Measurements from ENCODE around the gene INTS3.
A peak's percentile ranks its signal among the peaks of the same experiment; 100 is the strongest.
"Not testable (repeated sequence)": the region's sequence is repeated elsewhere in the genome, so short reads cannot be mapped to it uniquely, and the experiment has no call there.

The INTS3 gene

DNA sequence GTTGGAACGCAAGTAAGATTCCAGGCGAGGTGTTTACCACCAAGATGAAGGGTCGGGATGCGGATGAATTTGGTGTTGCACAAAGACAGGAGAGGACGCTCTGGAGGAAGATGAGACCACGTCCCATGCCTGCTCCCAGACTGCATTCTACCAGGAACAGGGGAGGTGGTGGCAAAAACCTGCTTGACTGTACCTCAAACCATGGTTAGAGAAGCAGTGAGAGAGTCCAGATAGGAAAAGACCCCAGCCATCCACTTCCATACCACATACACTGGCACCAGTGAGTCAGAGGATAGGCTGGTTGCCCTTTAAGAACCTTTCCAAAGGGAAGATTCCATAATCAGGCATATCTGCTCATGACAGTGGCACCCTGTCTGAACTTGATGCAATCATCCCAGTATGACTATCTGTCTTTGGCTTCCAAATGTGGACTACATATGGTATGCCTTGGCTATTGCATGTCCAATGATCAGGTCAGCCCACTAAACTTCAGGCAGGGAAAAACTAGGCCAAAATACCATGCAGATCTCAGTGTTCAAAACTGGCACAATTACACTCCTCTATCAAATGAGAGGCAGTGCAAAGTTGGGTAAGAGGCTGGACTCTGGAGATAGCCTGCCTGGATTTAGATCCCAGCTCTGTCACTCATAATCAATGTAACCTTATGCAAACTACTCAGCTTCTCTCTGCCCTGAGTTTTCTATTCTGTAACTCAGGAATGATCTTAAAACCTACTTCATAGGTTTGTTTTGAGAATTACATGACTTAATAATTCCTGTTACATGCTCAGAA lies 28.7 kb upstream of the INTS3 start:
- FAIRE-seq = no peak
- peak; percentile 43 for DNase-seq (ENCODE audit: insufficient read length, low spot score)

DNA sequence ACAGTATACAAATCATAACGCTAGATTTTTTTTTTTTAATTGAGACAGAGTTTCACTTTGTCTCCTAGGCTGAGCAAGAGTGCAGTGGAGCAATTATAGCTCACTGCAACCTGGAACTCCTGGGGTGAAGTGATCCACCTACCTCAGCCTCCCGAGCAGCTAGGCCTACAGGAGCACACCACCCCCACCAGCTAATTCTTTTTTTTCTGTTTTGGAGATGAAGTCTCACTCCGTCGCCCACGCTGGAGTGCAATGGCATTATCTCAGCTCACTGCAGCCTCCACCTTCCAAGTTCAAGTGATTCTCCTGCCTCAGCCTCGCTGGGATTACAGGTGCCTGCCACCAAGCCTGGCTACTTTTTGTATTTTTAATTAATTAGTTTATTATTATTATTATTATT lies 28.1 kb upstream of the INTS3 start:
- DNase-seq (ENCODE audit: insufficient read length, low spot score) (no peak), FAIRE-seq (no peak)

DNA sequence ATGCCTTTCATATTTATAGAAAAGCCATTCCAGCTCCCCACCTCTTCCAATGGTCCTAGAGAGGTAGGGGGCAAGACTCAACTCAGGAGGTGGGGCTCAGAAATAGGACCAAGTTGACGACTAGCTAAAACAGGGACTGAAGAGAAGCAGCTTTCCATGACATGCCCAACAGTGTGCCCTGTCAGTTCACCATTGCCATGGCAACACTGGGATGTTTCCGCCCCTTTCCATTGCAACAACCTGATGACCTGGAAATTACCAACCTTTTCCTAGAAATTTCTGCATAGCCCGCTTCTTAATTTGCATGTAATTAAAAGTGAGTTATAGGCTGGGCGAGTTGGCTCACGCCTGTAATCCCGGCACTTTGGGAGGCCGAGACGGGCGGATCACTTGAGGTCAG lies 22.4 kb upstream of the INTS3 start:
- DNase-seq (ENCODE audit: insufficient read length, low spot score) = no peak
- no peak for FAIRE-seq

DNA sequence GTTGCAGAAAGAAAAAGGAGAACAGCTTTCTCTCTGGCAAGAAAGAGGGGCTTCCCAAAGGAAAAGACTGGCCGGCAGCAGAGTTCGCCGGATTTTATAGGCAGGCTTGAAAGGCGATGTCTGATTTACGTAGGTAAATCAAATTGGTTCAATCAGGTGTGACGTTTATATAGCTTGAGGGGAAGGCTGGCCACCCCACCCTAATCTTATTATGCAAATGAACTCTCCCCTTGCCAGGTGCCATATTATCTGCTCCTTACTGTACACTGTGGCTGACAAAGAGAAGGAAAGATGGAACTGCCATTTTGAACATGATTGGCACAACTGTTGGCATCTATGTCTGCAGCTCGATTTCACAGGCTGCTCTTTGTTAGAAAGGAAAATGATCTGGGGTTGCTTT lies 16.8 kb upstream of the INTS3 start:
- FAIRE-seq (no peak), DNase-seq (ENCODE audit: insufficient read length, low spot score) (no peak)

DNA sequence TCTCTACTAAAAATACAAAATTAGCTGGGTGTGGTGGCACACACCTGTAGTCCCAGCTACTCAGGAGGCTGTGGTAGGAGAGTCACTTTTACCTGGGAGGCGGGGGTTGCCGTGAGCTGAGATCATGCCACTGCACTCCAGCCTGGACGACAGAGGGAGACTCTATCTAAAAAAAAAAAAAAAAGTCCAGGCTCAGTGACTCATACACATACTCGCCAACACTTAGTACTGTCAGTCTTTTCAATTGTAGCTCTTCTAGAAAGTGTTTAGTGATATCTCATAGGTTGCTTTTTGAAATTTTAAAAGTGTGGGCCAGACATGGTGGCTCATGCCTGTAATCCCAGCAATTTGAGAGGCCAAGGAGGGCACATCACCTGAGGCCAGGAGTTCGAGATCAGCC lies 11.6 kb upstream of the INTS3 start:
- FAIRE-seq = not testable (repeated sequence)

DNA sequence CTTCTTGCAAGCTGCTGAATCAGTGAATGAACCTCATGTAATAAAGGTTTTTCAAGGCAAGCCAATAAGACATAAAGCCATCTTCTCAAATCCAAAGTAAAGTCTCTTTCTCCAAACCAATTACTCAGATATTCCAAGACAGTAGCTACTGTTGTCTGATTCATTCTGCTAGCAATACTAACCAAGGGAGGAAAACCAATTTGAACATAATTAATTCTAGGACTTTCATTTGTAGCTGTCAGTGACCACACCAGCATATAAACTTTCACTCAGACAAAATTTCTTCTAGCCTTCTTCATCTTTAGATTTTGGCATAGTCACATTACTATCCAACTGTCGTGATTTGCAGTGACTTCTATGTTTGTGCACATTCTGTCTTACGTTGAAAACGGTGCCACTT lies 10.5 kb upstream of the INTS3 start:
- DNase-seq (ENCODE audit: insufficient read length, low spot score) (no peak), FAIRE-seq (no peak)

More for the DNA sequence above, 11.6 kb upstream of the INTS3 start:
- DNase-seq (ENCODE audit: insufficient read length, low spot score) = not testable (repeated sequence)

DNA sequence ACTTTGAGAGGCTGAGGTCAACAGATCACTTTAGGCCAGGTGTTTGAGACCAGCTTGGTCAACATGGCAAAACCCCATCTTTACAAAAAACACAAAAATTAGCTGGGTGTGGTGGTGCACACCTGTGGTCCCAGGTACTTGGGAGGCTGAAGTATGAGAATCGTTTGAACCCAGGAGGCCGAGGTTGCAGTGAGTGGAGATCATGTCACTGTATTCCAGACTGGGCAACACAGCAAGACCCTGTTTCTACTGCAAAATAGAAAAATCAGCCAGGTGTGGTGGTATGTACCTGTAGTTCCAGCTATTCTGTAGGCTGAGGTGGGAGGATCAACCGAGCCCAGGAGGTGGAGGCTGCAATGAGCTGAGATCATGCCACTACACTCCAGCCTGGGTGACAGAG lies 4.2 kb upstream of the INTS3 start:
- no peak for DNase-seq (ENCODE audit: insufficient read length, low spot score)
- FAIRE-seq = no peak

DNA sequence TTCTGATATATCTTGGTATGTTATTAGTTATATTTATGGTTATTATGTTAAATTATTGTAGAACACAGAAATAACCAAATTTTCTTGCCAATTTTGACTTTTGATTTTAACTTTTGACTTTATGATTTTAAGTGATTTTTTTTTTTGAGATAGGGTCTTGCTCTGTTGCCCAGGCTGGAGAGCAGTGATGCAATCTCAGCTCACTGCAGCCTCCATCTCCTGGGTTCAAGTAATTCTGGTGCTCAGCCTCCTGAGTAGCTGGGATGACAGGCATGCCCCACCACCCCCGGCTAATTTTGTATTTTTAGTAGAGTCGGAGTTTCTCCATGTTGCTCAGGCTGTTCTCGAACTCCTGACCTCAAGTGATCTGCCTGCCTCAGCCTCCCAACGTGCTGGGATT lies 3.2 kb upstream of the INTS3 start:
- FAIRE-seq; DNase-seq (ENCODE audit: insufficient read length, low spot score): not testable (repeated sequence)

DNA sequence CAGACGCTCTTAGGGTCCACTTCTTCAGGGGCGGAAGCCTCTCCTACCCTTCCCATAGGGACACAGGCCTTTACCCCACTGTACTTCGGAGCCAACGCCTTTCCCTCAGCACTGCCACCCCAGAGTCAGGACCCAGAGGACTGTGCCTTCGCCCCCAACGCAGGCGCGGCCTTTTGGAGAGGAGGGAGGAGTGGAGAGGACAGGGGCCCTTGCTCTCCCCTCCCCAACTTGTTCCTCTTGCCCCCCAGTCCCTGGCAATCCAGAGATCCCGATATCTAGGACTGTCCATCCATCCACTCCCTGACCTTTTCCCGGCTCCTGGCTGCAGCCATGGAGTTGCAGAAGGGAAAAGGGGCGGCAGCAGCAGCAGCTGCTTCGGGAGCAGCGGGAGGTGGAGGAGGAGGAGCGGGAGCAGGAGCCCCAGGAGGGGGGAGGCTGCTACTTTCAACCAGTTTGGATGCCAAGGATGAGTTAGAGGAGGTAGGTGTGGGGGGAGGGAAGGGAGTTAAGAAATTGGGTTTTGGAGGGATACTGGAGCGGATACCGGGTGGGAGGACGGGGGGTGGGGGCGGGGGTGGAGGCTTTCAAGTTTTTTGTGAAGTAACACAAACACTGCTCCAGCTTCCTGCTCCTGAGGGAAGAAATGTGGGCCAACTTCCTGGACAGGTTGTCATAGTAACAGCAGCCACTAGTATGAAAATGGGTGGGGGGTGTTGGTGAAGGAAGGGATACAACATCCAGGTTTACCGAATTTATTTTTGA lies 636 bp downstream of the INTS3 start:
- FAIRE-seq = no peak
- DNase-seq (ENCODE audit: insufficient read length, low spot score) = no peak

DNA sequence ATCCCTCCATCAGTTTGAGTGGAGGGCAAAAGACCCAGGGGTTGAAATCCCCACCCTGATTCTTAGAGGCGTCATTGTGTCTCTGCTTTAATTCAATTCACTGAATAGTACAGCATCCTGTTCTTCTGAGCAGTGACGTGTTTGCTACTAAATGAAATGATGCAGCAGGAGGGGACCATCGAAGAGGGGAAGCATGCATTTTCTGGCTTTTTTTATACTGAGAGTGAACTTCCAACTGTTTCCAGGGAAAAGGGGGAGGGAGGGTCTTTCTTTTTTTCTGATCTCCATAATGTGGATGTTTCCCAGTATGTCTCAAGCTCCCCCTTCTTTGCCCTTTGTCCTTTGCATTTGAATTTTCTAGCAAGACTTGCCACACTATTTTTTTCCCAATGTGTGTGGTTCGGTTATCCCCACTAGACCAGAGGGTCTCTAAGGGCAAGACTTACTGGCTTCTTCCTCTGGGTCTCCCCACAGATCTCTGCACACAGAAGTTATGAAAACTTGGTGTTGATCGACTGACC lies 2.7 kb downstream of the INTS3 start:
- no peak for DNase-seq (ENCODE audit: insufficient read length, low spot score)
- no peak for FAIRE-seq

DNA sequence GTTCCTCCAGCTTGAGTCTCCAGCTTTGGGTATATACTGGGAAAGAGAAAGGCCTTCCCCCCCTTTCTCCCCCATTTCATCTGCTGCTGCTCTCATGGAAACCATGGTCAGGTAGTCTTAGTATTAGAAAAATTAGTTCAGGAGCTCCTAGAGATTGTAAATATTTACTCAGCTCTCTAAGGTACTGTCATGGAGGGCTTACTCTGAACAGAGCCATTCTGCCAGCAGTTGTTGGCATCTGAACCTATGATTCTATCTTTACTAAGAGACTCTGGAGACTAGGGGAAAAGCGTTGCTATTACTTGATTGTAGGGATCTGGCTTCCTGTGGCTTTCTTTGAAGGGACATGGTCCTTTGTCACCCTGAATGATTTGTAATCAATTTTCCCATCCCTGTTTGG lies 6.1 kb downstream of the INTS3 start:
- no peak for DNase-seq (ENCODE audit: insufficient read length, low spot score)
- no peak for FAIRE-seq

DNA sequence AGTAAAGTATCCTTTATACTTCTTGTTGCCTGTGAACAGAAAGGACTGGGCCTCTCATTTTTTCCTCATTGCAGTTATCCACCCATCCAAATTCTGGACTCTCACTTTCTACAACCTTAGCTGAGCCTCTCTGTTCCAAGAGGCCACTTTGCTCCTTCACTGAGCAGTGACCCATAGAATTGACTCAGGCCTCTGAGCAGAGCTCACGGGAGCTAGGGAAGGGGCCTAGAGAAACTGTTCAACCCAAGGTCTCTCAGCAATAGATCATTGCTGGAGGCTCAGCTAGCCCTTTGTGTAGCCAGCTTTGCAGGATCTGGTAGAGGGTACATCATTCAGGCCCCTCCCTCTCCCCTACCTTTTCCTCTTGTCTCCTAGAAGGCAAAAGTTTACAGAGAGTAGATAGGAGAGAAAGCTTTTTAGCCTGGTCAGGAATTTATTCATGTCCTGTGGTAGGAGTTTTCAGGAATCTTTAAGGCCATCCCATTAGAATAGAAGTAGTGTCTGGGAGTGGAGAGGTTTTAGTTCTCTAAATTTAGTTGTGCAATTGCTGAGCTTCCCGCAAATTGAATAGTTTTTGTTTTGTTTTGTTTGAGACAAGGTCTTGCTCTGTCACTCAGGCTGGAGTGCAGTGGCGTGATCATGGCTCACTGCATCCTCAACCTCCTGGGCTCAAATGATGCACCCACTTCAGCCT lies 6.7 kb downstream of the INTS3 start:
- DNase-seq (ENCODE audit: insufficient read length, low spot score) = no peak
- FAIRE-seq = no peak

DNA sequence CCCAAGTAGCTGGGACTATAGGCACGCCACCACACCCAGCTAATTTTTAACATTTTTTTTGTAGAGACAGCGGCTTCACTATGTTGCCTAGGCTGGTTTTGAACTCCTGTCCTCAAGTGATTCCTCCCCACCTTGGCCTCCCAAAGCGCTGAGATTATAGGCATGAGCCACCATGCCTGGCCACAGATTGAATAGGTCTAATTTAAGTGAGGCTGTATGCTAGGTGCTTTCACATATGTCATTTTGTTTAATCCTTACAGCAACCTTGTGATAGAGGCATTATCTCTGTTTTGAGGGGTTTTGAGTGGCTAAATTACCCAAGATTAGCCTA lies 7.2 kb downstream of the INTS3 start:
- no peak for FAIRE-seq
- no peak for DNase-seq (ENCODE audit: insufficient read length, low spot score)

DNA sequence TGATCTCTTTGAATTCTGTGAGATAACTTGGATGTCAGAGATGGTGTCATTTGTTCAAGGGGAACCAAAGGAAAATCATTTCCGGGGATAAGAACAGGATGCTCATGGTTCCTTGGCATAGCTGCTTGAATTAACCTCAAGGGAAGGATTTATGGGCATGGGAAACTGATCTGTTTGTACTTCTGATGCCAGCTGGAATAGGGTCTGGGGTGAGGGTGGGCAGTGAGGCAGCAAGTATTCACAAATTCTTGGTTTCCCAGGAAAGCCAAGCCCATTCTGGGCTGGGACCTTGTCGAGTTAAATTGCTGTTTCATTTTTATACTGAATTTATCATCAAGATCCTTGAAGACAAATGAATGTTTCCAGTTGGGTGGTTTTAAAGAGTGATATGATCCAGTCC lies 14.1 kb downstream of the INTS3 start:
- FAIRE-seq = no peak

DNA sequence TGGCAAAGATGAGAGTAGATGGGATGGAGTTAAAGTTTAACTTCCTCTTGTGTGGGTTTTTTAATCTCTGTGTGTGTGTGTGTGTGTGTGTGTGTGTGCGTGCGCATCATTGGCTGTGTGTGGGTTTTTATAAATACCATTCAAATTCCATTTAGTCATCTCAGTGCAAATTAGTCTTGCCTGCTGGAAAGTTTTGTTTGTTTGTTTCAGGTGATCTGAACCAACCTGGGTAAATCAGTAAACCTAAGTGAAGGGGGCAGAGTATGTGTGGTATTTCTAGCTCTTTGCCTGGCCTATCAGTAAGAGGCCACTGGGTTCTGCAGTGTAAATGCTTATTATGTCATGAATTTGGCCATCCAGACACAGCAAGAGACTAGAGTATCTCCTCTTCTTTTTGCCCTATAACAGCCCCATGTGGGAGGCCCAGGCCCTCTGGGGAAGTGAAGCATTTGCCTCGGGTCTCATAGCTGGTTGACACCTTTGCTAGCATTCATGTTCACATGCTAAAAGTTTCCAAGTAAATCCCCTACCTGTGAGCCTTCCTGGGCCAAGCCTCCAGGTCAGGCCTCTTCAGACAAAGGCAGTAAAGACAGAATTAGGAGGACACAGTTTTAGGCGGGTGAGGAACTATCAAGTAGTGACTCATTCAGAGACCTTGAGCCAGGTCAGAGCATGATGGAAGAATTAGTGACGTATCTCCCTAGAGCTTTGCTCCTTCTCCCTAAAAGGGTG lies 14.7 kb downstream of the INTS3 start:
- FAIRE-seq = no peak
- DNase-seq (ENCODE audit: insufficient read length, low spot score) = no peak

More for the DNA sequence above, 14.1 kb downstream of the INTS3 start:
- no peak for DNase-seq (ENCODE audit: insufficient read length, low spot score)

DNA sequence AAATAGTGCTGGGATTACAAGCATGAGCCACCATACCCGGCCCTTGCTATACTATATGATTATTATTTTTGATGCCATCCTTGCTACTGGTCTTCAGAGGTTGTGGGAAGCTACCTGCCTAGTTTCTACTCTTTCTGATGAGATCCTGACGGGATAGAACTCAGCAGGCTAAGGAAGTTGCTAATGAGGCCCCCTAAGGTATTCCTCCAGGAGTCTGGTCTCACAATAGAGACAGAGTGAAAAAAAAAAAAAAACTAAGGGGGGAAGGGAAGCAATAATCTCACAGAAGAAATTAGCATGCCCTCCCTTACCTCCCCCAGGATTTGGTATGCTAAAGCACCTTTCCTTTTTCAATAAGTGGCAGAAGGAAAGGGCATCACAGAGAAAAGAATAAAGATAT lies 17.6 kb downstream of the INTS3 start:
- DNase-seq (ENCODE audit: insufficient read length, low spot score) = no peak

DNA sequence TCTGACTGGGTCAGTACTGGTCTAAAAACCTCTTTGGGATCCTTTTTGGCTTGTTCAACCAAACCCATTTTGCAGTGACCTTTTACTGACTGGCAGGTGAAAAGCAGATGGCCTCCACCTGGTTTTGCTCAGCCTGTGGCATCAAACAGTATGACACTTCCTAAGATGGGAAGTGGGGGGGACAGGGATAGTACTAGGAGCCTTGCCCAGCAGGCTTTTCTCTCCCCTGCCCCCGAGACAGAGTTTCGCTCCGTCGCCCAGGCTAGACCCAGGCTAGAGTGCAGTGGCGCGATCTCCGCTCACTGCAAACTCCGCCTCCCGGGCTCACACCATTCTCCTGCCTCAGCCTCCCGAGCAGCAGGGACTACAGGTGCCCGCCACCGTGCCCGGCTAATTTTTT lies 18.3 kb downstream of the INTS3 start:
- no peak for FAIRE-seq

More for the DNA sequence above, 17.6 kb downstream of the INTS3 start:
- FAIRE-seq = no peak

DNA sequence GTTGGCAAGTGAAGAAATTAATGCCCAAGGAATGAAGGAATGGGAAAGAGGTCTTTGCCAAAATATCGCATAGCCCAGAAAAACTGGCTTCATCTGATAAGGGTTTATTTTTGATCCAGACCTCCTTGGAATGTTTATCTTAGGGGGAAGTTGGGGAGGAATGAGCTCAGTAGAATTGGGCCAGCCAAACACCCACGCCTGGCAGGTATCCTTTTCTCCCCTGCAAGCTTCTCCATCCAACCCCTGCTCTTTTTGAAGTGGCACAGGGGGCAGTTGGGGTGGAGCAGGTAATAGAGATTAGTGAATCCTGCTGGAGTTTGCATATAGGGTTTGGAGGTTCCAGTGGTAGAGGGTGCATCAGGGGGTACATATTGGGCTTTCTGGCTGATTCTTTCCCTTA lies 21.1 kb downstream of the INTS3 start:
- DNase-seq (ENCODE audit: insufficient read length, low spot score) = no peak
- no peak for FAIRE-seq

More for the DNA sequence above, 18.3 kb downstream of the INTS3 start:
- DNase-seq (ENCODE audit: insufficient read length, low spot score) = no peak

DNA sequence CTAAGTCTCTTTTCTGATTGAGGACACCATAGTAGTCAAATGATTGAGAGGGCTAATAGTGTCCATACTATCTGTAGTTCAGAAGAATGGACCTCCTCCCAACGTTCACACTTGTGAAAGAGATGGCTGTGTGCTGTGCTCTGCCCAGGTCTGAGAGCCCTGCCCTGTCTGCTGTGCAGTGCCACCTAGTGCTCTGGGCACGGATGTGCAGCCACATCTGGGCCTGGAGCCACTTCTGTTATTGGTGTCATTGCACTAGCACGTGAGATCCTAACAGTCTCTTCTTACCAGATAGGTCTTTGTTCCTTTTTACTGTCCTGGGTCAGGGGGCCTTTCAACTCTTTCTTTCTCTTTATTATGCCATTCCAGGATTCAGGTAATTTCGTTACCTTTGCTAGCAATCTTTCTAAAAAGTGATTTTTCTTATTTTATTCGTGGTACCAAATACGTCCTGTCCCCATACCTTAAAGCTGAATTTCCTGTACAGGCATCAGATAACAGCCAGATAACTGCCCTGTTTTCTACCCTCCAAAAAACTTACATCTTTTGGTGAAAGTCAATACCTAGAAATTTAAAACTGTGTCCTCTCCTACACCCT lies 21.7 kb downstream of the INTS3 start:
- FAIRE-seq (no peak), DNase-seq (ENCODE audit: insufficient read length, low spot score) (peak; percentile 79)
